MM.1S (cell line): Measurements from ENCODE around the gene CELA2A.
"Not testable (repeated sequence)": the region's sequence is repeated elsewhere in the genome, so short reads cannot be mapped to it uniquely, and the experiment has no call there.

Source experiments
- DNase-seq: peaks from one replicate; pipeline ENCODE4 v3.0.0-alpha.2; 2015
- H2AFZ ChIP-seq: fragments of 300-600 bp; sonication (generic); 2 replicates; pipeline ENCODE4 v1.6.0; 2016; ENCODE audit warnings: antibody characterized with exemption, low read length
- H3F3A ChIP-seq: fragments of 300-600 bp; sonication (generic); 2 replicates; pipeline ENCODE4 v1.6.1; 2016; ENCODE audit warnings: mild to moderate bottlenecking, antibody characterized with exemption, low read length, moderate library complexity, mixed read lengths; ENCODE audit not compliant: insufficient read depth
- H3K27ac ChIP-seq: fragments of 300-600 bp; sonication (generic); 2 replicates; pipeline ENCODE4 v1.5.1; 2016; ENCODE audit warnings: mild to moderate bottlenecking, low read length
- H3K27me3 ChIP-seq: fragments of 300-600 bp; sonication (generic); replicated peaks from 2 replicates; pipeline ENCODE4 v1.6.0; 2016; ENCODE audit warnings: low read length; ENCODE audit not compliant: insufficient read depth
- H3K36me3 ChIP-seq: fragments of 300-600 bp; sonication (generic); replicated peaks from 2 replicates; pipeline ENCODE4 v1.6.1; 2016; ENCODE audit warnings: mild to moderate bottlenecking, low read length, mixed read lengths; ENCODE audit not compliant: insufficient read depth
- H3K4me1 ChIP-seq: fragments of 300-600 bp; sonication (generic); 2 replicates; pipeline ENCODE4 v1.6.1; 2016; ENCODE audit warnings: low read length, mixed read lengths
- H3K4me2 ChIP-seq: fragments of 300-600 bp; sonication (generic); 2 replicates; pipeline ENCODE4 v1.6.0; 2016; ENCODE audit warnings: low read depth, low read length
- H3K4me3 ChIP-seq: fragments of 300-600 bp; sonication (generic); 2 replicates; pipeline ENCODE4 v1.5.1; 2016; ENCODE audit warnings: low read length, mixed read lengths
- H3K79me2 ChIP-seq: fragments of 300-600 bp; sonication (generic); 2 replicates; pipeline ENCODE4 v1.6.1; 2016; ENCODE audit warnings: mixed run types, low read length, mixed read lengths
- H3K9ac ChIP-seq: fragments of 300-600 bp; sonication (generic); 2 replicates; pipeline ENCODE4 v1.6.1; 2016; ENCODE audit warnings: low read length, mixed read lengths
- H3K9me2 ChIP-seq: fragments of 300-600 bp; sonication (generic); replicated peaks from 2 replicates; pipeline ENCODE4 v1.6.1; 2016; ENCODE audit warnings: mild to moderate bottlenecking, low read length, mixed read lengths; ENCODE audit not compliant: insufficient read depth
- H3K9me3 ChIP-seq: fragments of 300-600 bp; sonication (generic); replicated peaks from 2 replicates; pipeline ENCODE4 v1.6.1; 2016; ENCODE audit warnings: mild to moderate bottlenecking, low read length, mixed read lengths; ENCODE audit not compliant: insufficient read depth
- H4K20me1 ChIP-seq: fragments of 300-600 bp; sonication (generic); 2 replicates; pipeline ENCODE4 v1.6.1; 2016; ENCODE audit warnings: mild to moderate bottlenecking, low read length, moderate library complexity, mixed read lengths; ENCODE audit not compliant: insufficient read depth
- EZH2 ChIP-seq: fragments of 300-600 bp; sonication (generic); optimal IDR thresholded peaks from 2 replicates; pipeline ENCODE3; 2017; ENCODE audit warnings: low read depth, mild to moderate bottlenecking, antibody characterized with exemption, low read length, mixed read lengths
- EZH2phosphoT487 ChIP-seq: fragments of 300-600 bp; sonication (generic); IDR thresholded peaks from 2 replicates; pipeline ENCODE4 v1.6.1; 2018; ENCODE audit warnings: antibody characterized with exemption, low read length
- TF ChIP-seq, protein P1 (sequence below): fragments of 300-600 bp; sonication (generic); IDR thresholded peaks from 2 replicates; pipeline ENCODE4 v1.5.1; 2016; ENCODE audit warnings: antibody characterized with exemption, low read length, mixed read lengths

The CELA2A gene

DNA sequence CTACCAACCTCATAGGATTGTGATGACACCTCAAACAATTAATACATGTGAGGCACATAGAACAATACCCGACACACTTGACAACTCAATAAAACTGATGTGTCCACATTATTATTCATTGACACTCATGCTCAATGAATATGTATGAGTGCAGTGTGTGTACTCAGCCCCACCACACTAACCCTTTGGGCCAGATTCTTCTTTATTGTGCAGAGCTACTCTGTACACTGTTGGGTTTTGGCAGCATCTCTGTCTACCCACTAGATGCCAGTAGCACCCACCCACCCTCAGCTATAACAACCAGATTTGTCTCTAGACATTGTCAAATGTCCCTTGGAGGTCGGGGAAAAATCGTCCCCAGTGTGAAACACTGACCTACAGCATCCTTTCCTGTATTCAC lies 57.4 kb downstream of the CELA2A start:
- Histone ChIP-seq H2AFZ (no peak overlapping the region), H3K9me2 (no peaks in the 10 kb centered on the region), H3K27ac (no peak overlapping the region), H3K9me3 (no peaks in the 10 kb centered on the region), H3K4me2 (no peak overlapping the region), H4K20me1 (no peaks in the 10 kb centered on the region), H3K9ac (no peak overlapping the region), H3K4me3 (no peak overlapping the region), H3K4me1 (no peaks in the 10 kb centered on the region), H3K79me2 (no peaks in the 10 kb centered on the region), H3K36me3 (no peaks in the 10 kb centered on the region), H3K27me3 (no peaks in the 10 kb centered on the region), H3F3A (no peaks in the 10 kb centered on the region)
- TF ChIP-seq EZH2phosphoT487 (no peak), EZH2 (no peak)
- TF ChIP-seq, protein P1, sequence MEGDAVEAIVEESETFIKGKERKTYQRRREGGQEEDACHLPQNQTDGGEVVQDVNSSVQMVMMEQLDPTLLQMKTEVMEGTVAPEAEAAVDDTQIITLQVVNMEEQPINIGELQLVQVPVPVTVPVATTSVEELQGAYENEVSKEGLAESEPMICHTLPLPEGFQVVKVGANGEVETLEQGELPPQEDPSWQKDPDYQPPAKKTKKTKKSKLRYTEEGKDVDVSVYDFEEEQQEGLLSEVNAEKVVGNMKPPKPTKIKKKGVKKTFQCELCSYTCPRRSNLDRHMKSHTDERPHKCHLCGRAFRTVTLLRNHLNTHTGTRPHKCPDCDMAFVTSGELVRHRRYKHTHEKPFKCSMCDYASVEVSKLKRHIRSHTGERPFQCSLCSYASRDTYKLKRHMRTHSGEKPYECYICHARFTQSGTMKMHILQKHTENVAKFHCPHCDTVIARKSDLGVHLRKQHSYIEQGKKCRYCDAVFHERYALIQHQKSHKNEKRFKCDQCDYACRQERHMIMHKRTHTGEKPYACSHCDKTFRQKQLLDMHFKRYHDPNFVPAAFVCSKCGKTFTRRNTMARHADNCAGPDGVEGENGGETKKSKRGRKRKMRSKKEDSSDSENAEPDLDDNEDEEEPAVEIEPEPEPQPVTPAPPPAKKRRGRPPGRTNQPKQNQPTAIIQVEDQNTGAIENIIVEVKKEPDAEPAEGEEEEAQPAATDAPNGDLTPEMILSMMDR: no peak
- no peak for DNase-seq

DNA sequence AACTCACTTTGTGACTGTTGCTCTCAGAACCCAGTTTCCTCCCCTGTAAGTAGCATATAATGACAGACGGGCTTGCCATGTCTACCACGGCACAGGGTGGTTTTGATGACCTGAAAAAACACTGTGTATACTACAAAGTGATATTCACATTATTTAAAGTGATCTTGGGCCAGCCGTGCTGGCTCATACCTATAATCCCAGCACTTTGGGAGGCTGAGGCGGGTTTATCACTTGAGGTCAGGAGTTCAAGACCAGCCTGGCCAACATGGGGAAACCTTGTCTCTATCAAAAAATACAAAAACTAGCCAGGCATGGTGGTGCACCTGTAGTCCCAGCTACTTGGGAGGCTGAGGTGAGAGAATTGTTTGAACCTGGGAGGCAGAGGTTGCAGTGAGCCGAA lies 58.0 kb downstream of the CELA2A start:
- not testable (repeated sequence) for H3K27me3 ChIP-seq, H3F3A ChIP-seq, H3K9ac ChIP-seq, H3K9me2 ChIP-seq, H2AFZ ChIP-seq, H3K27ac ChIP-seq, H3K36me3 ChIP-seq, H3K79me2 ChIP-seq, H3K4me1 ChIP-seq, DNase-seq, H3K4me2 ChIP-seq, H3K4me3 ChIP-seq, H4K20me1 ChIP-seq, H3K9me3 ChIP-seq

- Histone ChIP-seq H3K27me3 (no peaks in the 10 kb centered on the region), H3K27ac (no peak overlapping the region), H3K36me3 (no peaks in the 10 kb centered on the region), H3K9me2 (no peaks in the 10 kb centered on the region), H3K9me3 (no peaks in the 10 kb centered on the region), H3K9ac (no peak overlapping the region), H2AFZ (no peak overlapping the region), H3K4me1 (no peaks in the 10 kb centered on the region), H3F3A (no peaks in the 10 kb centered on the region), H3K79me2 (no peaks in the 10 kb centered on the region), H4K20me1 (no peaks in the 10 kb centered on the region), H3K4me2 (no peak overlapping the region), H3K4me3 (no peak overlapping the region)
- TF ChIP-seq, protein P1: no peak
- TF ChIP-seq EZH2 (no peak), EZH2phosphoT487 (no peak)
- no peak for DNase-seq
Observed at GRCh38 chr1:15515022-15515663, 58.6 kb downstream of the CELA2A start.

- no peak overlapping the region for H3K4me3 ChIP-seq
- H3K9me2 ChIP-seq: no peaks in the 10 kb centered on the region
- no peaks in the 10 kb centered on the region for H4K20me1 ChIP-seq
- no peaks in the 10 kb centered on the region for H3K27me3 ChIP-seq
- no peaks in the 10 kb centered on the region for H3K9me3 ChIP-seq
- H3K4me2 ChIP-seq: no peak overlapping the region
- no peak overlapping the region for H3K27ac ChIP-seq
- H3K79me2 ChIP-seq: 0 out of 2 replicates have a peak, but pooled peaks cover 9% of the 10 kb centered on the region
- TF ChIP-seq, protein P1: no peak
- TF ChIP-seq EZH2 (no peak), EZH2phosphoT487 (no peak)
- no peak overlapping the region for H2AFZ ChIP-seq
- no peaks in the 10 kb centered on the region for H3K36me3 ChIP-seq
- no peak for DNase-seq
- no peak overlapping the region for H3K9ac ChIP-seq
- no peaks in the 10 kb centered on the region; the same call in 1 of the 2 replicates for H3F3A ChIP-seq
- H3K4me1 ChIP-seq: peaks cover 5% of the 10 kb centered on the region
Observed at GRCh38 chr1:15519625-15520024, 63.1 kb downstream of the CELA2A start.

DNA sequence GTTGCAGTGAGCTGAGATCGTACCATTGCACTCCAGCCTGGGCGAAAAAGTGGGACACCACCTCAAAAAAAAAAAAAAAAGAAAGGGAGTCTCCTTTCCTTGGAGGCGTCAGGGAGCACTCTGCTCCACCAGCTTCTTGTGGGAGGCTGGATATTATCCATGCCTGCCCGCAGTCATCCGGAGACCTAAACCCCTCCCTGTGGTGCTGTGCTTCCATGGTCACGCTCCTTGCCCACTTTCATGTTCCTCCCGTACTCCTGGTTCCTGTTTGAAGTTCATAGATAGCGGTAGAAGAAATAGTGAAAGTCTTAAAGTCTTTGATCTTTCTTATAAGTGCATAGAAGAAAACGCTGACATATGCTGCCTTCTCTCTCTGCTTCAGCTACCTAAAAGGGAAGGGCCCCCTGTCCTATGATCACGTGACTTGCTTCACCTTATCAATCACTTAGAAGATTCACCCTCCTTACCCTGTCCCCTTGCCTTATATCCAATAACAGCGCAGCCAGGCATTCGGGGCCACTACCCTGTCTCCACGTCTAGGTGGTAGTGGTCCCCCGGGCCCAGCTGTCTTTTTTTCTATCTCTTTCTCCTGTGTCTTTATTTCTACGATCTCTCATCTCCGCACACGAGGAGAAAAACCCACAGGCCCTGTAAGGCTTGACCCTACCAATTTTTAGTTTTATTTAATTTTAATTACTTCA lies 64.8 kb downstream of the CELA2A start:
- not testable (repeated sequence) for H3K9me2 ChIP-seq, H3K4me3 ChIP-seq, H3K79me2 ChIP-seq, H3K27ac ChIP-seq, DNase-seq, H3K4me2 ChIP-seq, H4K20me1 ChIP-seq, H3K9me3 ChIP-seq, H2AFZ ChIP-seq, H3K9ac ChIP-seq, H3K27me3 ChIP-seq, H3K36me3 ChIP-seq
- H3F3A ChIP-seq: peaks cover 10% of the 10 kb centered on the region
- peaks cover 11% of the 10 kb centered on the region for H3K4me1 ChIP-seq
